ENCODE results near the gene TUFT1. TPM values are rescaled to one million over a fixed set of nuclear protein-coding genes. Genes with fewer than 3 reads are reported as not detected.
A peak's percentile ranks its signal among the peaks of the same experiment; 100 is the strongest.

The TUFT1 gene
- 7.1 and 9.0 TPM in 2 replicates for total RNA-seq
- long read RNA-seq, transcript TUFT1-202 (12 exons, 3,033 nt) = minor isoform, 18 of 52 reads
- long read RNA-seq, transcript TUFT1-203 (13 exons, 3,111 nt) = major isoform, 26 of 52 reads
- long read RNA-seq, partial matches to known transcripts = 2 of 52 reads
- long read RNA-seq, other reads (novel, unspliced or antisense) = 5 of 52 reads

- TF ChIP-seq CTCF (IDR thresholded peaks at IDR 0.05) = no peak
- Mint-ChIP-seq H3K4me3 (ENCODE audit: unreplicated experiment) (peak within 1 kb of the TSS; percentile 97), H3K27me3 (ENCODE audit: unreplicated experiment) (no peaks in the 10 kb centered on the region), H3K27ac (ENCODE audit: unreplicated experiment) (peak within 1 kb of the TSS; percentile 91), H3K4me1 (ENCODE audit: unreplicated experiment) (peaks cover 29% of the 10 kb centered on the region), H3K9me3 (ENCODE audit: unreplicated experiment) (no peaks in the 10 kb centered on the region), H3K36me3 (ENCODE audit: unreplicated experiment) (no peaks in the 10 kb centered on the region)
- peak; percentile 95 for DNase-seq (ENCODE audit: extremely low spot score, unreplicated experiment)
Measured at GRCh38 chr1:151540021-151540981, at the start of gene TUFT1. TSS of gene TUFT1 (plus strand) at chr1:151540309. CDS start at chr1:151540367, 58 bp downstream.

- Mint-ChIP-seq H3K4me3 (ENCODE audit: unreplicated experiment) (no peak overlapping the region), H3K27ac (ENCODE audit: unreplicated experiment) (no peak overlapping the region), H3K4me1 (ENCODE audit: unreplicated experiment) (peaks cover 15% of the 10 kb centered on the region), H3K9me3 (ENCODE audit: unreplicated experiment) (no peaks in the 10 kb centered on the region), H3K36me3 (ENCODE audit: unreplicated experiment) (no peaks in the 10 kb centered on the region), H3K27me3 (ENCODE audit: unreplicated experiment) (peaks cover 3% of the 10 kb centered on the region)
- no peak for TF ChIP-seq CTCF (IDR thresholded peaks at IDR 0.05)
- no peak for DNase-seq (ENCODE audit: extremely low spot score, unreplicated experiment)
Measured at GRCh38 chr1:151491641-151492040, 48.5 kb upstream of the TUFT1 start.

- Mint-ChIP-seq H3K27ac (ENCODE audit: unreplicated experiment) (no peak overlapping the region), H3K36me3 (ENCODE audit: unreplicated experiment) (no peaks in the 10 kb centered on the region), H3K4me1 (ENCODE audit: unreplicated experiment) (peaks cover 15% of the 10 kb centered on the region), H3K27me3 (ENCODE audit: unreplicated experiment) (peaks cover 3% of the 10 kb centered on the region), H3K9me3 (ENCODE audit: unreplicated experiment) (no peaks in the 10 kb centered on the region), H3K4me3 (ENCODE audit: unreplicated experiment) (no peak overlapping the region)
- no peak for TF ChIP-seq CTCF (IDR thresholded peaks at IDR 0.05)
- no peak for DNase-seq (ENCODE audit: extremely low spot score, unreplicated experiment)
Measured at GRCh38 chr1:151492120-151492519, 48.0 kb upstream of the TUFT1 start.

- DNase-seq (ENCODE audit: extremely low spot score, unreplicated experiment) = no peak
- TF ChIP-seq CTCF (IDR thresholded peaks at IDR 0.05) = no peak
- no peak overlapping the region for H3K4me3 Mint-ChIP-seq (ENCODE audit: unreplicated experiment)
- no peak overlapping the region for H3K27ac Mint-ChIP-seq (ENCODE audit: unreplicated experiment)
- H3K4me1 Mint-ChIP-seq (ENCODE audit: unreplicated experiment) = peaks cover 15% of the 10 kb centered on the region
- H3K27me3 Mint-ChIP-seq (ENCODE audit: unreplicated experiment) = no peaks in the 10 kb centered on the region
- no peaks in the 10 kb centered on the region for H3K36me3 Mint-ChIP-seq (ENCODE audit: unreplicated experiment)
- no peaks in the 10 kb centered on the region for H3K9me3 Mint-ChIP-seq (ENCODE audit: unreplicated experiment)
Measured at GRCh38 chr1:151493042-151493441, 47.1 kb upstream of the TUFT1 start.

GRCh38 chr1:151494741-151495281, 45.3 kb upstream of the TUFT1 start:
- DNase-seq (ENCODE audit: extremely low spot score, unreplicated experiment) = no peak
- H3K27ac Mint-ChIP-seq (ENCODE audit: unreplicated experiment) = peak overlapping the region; percentile 69
- TF ChIP-seq CTCF (IDR thresholded peaks at IDR 0.05) = no peak
- H3K4me1 Mint-ChIP-seq (ENCODE audit: unreplicated experiment) = peaks cover 15% of the 10 kb centered on the region
- peaks cover 8% of the 10 kb centered on the region for H3K27me3 Mint-ChIP-seq (ENCODE audit: unreplicated experiment)
- no peaks in the 10 kb centered on the region for H3K9me3 Mint-ChIP-seq (ENCODE audit: unreplicated experiment)
- H3K4me3 Mint-ChIP-seq (ENCODE audit: unreplicated experiment) = no peak overlapping the region
- no peaks in the 10 kb centered on the region for H3K36me3 Mint-ChIP-seq (ENCODE audit: unreplicated experiment)

All from osteocyte (in vitro differentiated cells).